WI38 (cell line): ENCODE data around the gene DPY19L1.
A peak's percentile ranks its signal among the peaks of the same experiment; 100 is the strongest.

Experiments
- H3K4me3 ChIP-seq: 2 replicates; pipeline ENCODE4 v1.5.1; 2011; ENCODE audit warnings: low read depth, mild to moderate bottlenecking, control low read depth, low read length
- CTCF ChIP-seq: IDR thresholded peaks from 2 replicates; pipeline ENCODE4 v1.5.1; 2012; ENCODE audit warnings: low read depth, mild to moderate bottlenecking, control low read depth, low read length

The DPY19L1 gene

GRCh38 chr7:35040906-35041305, 3.6 kb upstream of the DPY19L1 start:
- H3K4me3 ChIP-seq, result no peak overlapping the region
- TF ChIP-seq CTCF, result no peak

- TF ChIP-seq CTCF, result no peak
- no peak overlapping the region for H3K4me3 ChIP-seq
Measured at GRCh38 chr7:35039343-35039742, 2.1 kb upstream of the DPY19L1 start.

- TF ChIP-seq CTCF, result no peak
- peak overlapping the region; percentile 66 for H3K4me3 ChIP-seq
Measured at GRCh38 chr7:35038354-35038753, 1.1 kb upstream of the DPY19L1 start.

GRCh38 chr7:35037526-35038341, 449 bp upstream of the DPY19L1 start:
- peak overlapping the region; percentile 66 for H3K4me3 ChIP-seq

GRCh38 chr7:35036361-35037171, 719 bp downstream of the DPY19L1 start:
- H3K4me3 ChIP-seq, result peak overlapping the region; percentile 75
- TF ChIP-seq CTCF, result no peak

More at GRCh38 chr7:35037526-35038341, 449 bp upstream of the DPY19L1 start:
- TF ChIP-seq CTCF, result peak; percentile 82

- peak overlapping the region; percentile 75 for H3K4me3 ChIP-seq
- TF ChIP-seq CTCF, result no peak
Measured at GRCh38 chr7:35035511-35035961, 1.7 kb downstream of the DPY19L1 start.

GRCh38 chr7:35032166-35032565, 5.1 kb downstream of the DPY19L1 start:
- TF ChIP-seq CTCF, result no peak
- no peak overlapping the region for H3K4me3 ChIP-seq
